Rectal smooth muscle tissue (tissue), 1 donor: ENCODE results near the gene HLA-DRA.

Experiments used
- H3K27ac ChIP-seq: one replicate; pipeline ENCODE4 v1.7.0; 2013; ENCODE audit warnings: low read depth, low read length, inconsistent platforms
- H3K27me3 ChIP-seq: one replicate; pipeline ENCODE4 v1.7.0; 2013; ENCODE audit warnings: low read length; ENCODE audit not compliant: control insufficient read depth, insufficient read depth
- H3K36me3 ChIP-seq: one replicate; pipeline ENCODE4 v1.7.0; 2013; ENCODE audit warnings: low read length; ENCODE audit not compliant: control insufficient read depth, insufficient read depth
- H3K4me1 ChIP-seq: one replicate; pipeline ENCODE4 v1.7.0; 2013; ENCODE audit warnings: low read length; ENCODE audit not compliant: control insufficient read depth, insufficient read depth
- H3K4me3 ChIP-seq: one replicate; pipeline ENCODE4 v1.7.0; 2013; ENCODE audit warnings: low read length
- H3K9ac ChIP-seq: one replicate; pipeline ENCODE4 v1.7.0; 2013; ENCODE audit warnings: low read length

HLA-DRA gene

GRCh38 chr6:32439602-32440214 lies at the start of gene HLA-DRA:
Gene HLA-DRA, plus strand, starts transcription at chr6:32439887. Its CDS starts 64 bp downstream, at chr6:32439951.
- no peak within 1 kb of the TSS for H3K9ac ChIP-seq
- H3K27me3 ChIP-seq = no peaks in the 10 kb centered on the region
- peaks cover 2% of the 10 kb centered on the region for H3K36me3 ChIP-seq
- peak within 1 kb of the TSS; percentile 37 for H3K27ac ChIP-seq
- peak within 1 kb of the TSS; percentile 54 for H3K4me3 ChIP-seq
- no peaks in the 10 kb centered on the region for H3K4me1 ChIP-seq

DNA sequence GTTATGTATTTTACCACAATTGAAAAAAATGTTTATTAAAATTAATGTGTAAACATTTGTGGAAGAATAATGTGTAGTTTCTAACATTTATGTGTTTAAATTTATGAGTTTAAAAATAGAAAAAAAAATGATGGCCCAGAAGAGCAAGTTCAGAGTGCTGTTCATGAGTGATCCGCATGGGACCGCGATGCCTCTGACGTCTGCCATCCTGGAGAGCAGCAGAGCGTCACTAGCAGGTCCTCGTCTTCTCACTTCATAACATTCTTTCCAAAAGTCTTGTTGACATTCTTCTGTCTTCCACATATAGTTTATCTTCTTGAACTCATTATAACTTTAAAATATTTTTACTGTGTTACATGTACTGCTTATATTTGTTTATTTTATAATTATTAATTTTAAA lies 48.2 kb upstream of the HLA-DRA start:
- Histone ChIP-seq H3K27ac (no peak overlapping the region), H3K4me1 (no peaks in the 10 kb centered on the region), H3K4me3 (no peak overlapping the region), H3K27me3 (no peaks in the 10 kb centered on the region), H3K36me3 (no peaks in the 10 kb centered on the region), H3K9ac (no peak overlapping the region)

GRCh38 chr6:32393665-32394420 lies 45.8 kb upstream of the HLA-DRA start:
- no peaks in the 10 kb centered on the region for H3K4me1 ChIP-seq
- H3K27me3 ChIP-seq = no peaks in the 10 kb centered on the region
- H3K36me3 ChIP-seq = no peaks in the 10 kb centered on the region
- H3K4me3 ChIP-seq = no peak overlapping the region
- H3K9ac ChIP-seq = no peak overlapping the region
- H3K27ac ChIP-seq = no peak overlapping the region

GRCh38 chr6:32396028-32396427 lies 43.7 kb upstream of the HLA-DRA start:
- no peak overlapping the region for H3K4me3 ChIP-seq
- H3K27ac ChIP-seq = no peak overlapping the region
- no peak overlapping the region for H3K9ac ChIP-seq
- no peaks in the 10 kb centered on the region for H3K27me3 ChIP-seq
- H3K36me3 ChIP-seq = no peaks in the 10 kb centered on the region
- no peaks in the 10 kb centered on the region for H3K4me1 ChIP-seq

DNA sequence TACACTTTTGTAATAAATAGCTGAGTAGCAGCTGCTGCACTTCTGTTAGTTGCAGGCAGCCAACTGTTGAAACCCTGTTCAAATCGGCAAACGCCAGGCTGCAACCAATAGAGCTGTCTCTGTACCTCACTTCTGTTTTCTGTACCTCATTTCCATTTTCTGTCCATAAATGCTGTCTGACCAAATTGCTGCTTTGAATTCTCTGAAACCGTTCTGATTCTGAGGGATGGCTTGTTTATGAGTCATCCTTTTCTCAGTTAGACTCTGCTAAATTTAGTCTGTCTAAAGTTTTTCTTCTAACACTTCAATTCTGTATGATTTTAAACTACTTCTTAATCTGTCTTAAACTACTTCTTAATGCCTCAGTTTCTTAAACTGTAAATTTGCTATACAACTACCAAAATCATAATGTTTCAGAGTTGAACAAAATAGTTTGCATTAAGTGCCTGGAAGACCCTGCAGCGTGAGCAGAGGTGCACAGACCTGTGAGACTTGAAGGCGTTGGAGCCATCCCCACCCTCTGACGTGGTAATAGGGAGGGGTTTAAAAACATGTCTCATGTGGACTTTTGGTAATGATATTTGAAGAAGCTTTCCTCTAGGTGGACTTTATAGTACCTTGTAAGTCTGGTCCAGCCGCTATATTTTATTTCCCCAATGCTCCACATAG lies 42.3 kb upstream of the HLA-DRA start:
- Histone ChIP-seq H3K9ac (no peak overlapping the region), H3K27me3 (no peaks in the 10 kb centered on the region), H3K36me3 (no peaks in the 10 kb centered on the region), H3K4me3 (no peak overlapping the region), H3K4me1 (no peaks in the 10 kb centered on the region), H3K27ac (no peak overlapping the region)

DNA sequence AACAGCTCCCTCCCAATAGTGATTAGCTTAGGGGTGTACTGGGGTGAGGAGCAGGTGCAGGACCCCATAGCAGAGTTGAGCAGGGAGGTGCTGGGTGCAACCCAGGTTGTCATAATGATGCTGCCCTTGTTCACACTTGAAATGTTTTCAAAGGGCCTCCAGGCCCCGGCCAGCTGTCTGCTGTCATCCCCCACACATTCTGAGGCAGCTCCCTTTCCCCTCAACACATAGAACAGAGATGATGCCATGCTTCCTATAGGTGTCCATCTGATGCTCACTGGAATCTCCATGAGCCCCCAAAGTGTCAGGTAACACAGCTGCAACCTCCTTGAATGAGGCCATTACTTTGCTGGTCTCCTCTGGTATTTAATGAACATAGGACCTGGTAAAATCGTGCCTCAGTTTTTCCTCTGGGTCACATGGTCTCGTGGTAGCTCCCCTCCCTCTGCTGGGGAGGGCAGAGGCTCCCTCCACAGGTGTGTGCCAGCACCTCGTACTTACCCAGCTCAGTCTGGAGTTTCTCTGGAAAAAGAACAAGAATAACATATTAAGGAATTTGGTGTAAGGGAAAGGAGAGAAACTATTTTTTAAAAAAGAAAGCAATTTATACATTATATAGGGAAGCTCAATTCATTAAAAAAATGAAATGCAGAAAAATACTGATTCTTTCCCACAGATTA lies 38.3 kb upstream of the HLA-DRA start:
- H3K4me3 ChIP-seq = no peak overlapping the region
- H3K4me1 ChIP-seq = no peaks in the 10 kb centered on the region
- no peak overlapping the region for H3K27ac ChIP-seq
- peaks cover 4% of the 10 kb centered on the region for H3K27me3 ChIP-seq
- H3K36me3 ChIP-seq = no peaks in the 10 kb centered on the region
- H3K9ac ChIP-seq = no peak overlapping the region

GRCh38 chr6:32402812-32403211 lies 36.9 kb upstream of the HLA-DRA start:
- Histone ChIP-seq H3K27me3 (peaks cover 9% of the 10 kb centered on the region), H3K27ac (no peak overlapping the region), H3K36me3 (no peaks in the 10 kb centered on the region), H3K4me1 (no peaks in the 10 kb centered on the region), H3K4me3 (no peak overlapping the region), H3K9ac (no peak overlapping the region)

DNA sequence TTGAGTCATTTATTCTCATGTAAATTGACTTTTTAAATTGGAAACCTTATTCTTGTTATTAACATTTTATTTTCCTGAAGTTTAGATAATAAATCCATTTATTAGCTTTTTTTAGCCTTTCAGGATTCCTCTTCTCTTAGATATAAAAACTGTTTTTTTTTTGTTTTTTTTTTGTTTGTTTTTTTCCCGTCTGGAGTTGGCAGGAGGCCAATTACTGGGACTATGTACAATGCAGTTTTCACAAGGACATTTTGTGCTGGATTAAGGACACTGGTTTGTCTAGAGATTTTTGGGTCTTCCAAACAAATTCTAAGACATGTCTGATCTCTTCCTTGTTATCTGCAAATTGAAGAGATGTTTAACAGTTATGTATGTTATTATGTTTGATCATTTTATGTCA lies 34.0 kb upstream of the HLA-DRA start:
- H3K4me3 ChIP-seq = no peak overlapping the region
- H3K4me1 ChIP-seq = no peaks in the 10 kb centered on the region
- no peak overlapping the region for H3K9ac ChIP-seq
- H3K27me3 ChIP-seq = peaks cover 9% of the 10 kb centered on the region
- no peaks in the 10 kb centered on the region for H3K36me3 ChIP-seq
- no peak overlapping the region for H3K27ac ChIP-seq

DNA sequence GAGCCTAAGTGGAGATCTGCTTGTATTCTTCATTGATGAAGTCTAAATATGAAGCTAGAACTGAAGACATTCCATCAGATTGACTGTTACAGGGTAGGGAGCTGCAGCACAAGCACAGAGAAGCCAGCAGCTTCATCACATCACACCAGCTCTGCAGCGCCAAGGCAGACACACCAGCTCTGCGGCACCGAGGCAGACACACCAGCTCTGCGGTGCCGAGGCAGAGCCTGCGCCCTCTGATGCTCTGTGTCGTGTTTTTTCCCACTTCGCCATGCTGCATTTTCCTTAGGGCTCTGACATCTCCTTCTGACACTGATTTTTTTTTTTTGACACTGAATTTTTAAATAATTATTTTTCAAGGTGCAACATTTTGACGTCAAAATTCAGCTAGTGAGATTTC lies 33.5 kb upstream of the HLA-DRA start:
- no peak overlapping the region for H3K4me3 ChIP-seq
- no peaks in the 10 kb centered on the region for H3K36me3 ChIP-seq
- H3K27me3 ChIP-seq = peaks cover 9% of the 10 kb centered on the region
- no peak overlapping the region for H3K9ac ChIP-seq
- H3K4me1 ChIP-seq = no peaks in the 10 kb centered on the region
- H3K27ac ChIP-seq = no peak overlapping the region

- no peak within 1 kb of the TSS for H3K9ac ChIP-seq
- H3K27me3 ChIP-seq = peaks cover 9% of the 10 kb centered on the region
- no peaks in the 10 kb centered on the region for H3K36me3 ChIP-seq
These were observed 32.8 kb upstream of the HLA-DRA start, which contains the start of gene BTNL2 for GRCh38 chr6:32406857-32407256. Gene BTNL2, minus strand, starts transcription at chr6:32407181. Its CDS starts 58 bp downstream, at chr6:32407123.

DNA sequence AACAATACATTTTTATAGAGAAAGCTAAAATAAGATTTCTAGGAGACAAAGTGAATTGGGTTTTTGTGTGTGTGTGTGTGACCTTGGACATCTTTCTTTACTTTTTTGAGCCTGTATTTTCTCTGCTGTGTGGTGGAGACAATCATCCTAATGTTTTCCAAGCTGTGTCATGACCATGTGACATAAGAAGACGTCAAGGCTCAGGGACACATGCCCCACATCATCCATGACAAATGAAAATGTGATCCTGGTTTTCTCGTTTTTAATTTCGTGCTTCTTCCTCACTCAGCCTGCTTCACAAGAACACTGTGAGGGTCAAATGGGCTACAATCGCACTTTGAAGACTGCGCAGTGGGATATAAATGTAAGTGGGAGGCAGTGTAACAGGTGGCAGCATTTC lies 28.8 kb upstream of the HLA-DRA start:
- peaks cover 5% of the 10 kb centered on the region for H3K27me3 ChIP-seq
- H3K9ac ChIP-seq = no peak overlapping the region
- H3K4me3 ChIP-seq = no peak overlapping the region
- no peaks in the 10 kb centered on the region for H3K4me1 ChIP-seq
- H3K36me3 ChIP-seq = no peaks in the 10 kb centered on the region
- no peak overlapping the region for H3K27ac ChIP-seq

More at GRCh38 chr6:32406857-32407256, 32.8 kb upstream of the HLA-DRA start, which contains the start of gene BTNL2:
- H3K27ac ChIP-seq = no peak within 1 kb of the TSS
- H3K4me1 ChIP-seq = no peaks in the 10 kb centered on the region
- no peak within 1 kb of the TSS for H3K4me3 ChIP-seq
